HEK293 (cell line): ENCODE data around the gene YWHAQ.

Source experiments
- CTCF ChIA-PET: fragments of 350-600 bp; formaldehyde crosslinking; extraction: SDS; loops from one replicate; lab custom pipeline; 2021; ENCODE audit warnings: antibody characterized with exemption; lab: Yijun Ruan, JAX
- POLR2A ChIA-PET: fragments of 300-600 bp; formaldehyde crosslinking; extraction: SDS; loops from one replicate; lab custom pipeline; 2020; ENCODE audit warnings: antibody characterized with exemption, inconsistent platforms; lab: Yijun Ruan, JAX
- H3K27ac ChIP-seq: fragments of 200-500 bp; sonication (Bioruptor generic); 2 replicates; pipeline ENCODE4 v1.5.1; 2014; ENCODE audit warnings: low read depth, low read length, control low read depth, inconsistent platforms; ENCODE audit errors: extremely low read depth
- H3K36me3 ChIP-seq, 2 experiments: fragments of 200-500 bp in 1 of 2; sonication (Bioruptor generic) in 1 of 2; 1 replicate in 1 of 2; 2 replicates in 1 of 2; pipeline ENCODE4 v1.5.1; 2014 to 2017; ENCODE audit warnings: inconsistent platforms in 2 of 2, low read length in 2 of 2; ENCODE audit not compliant: control insufficient read depth in 2 of 2, insufficient read depth in 1 of 2
- H3K4me1 ChIP-seq: fragments of 200-500 bp; sonication (Bioruptor generic); 2 replicates; pipeline ENCODE4 v1.5.1; 2014; ENCODE audit warnings: mild to moderate bottlenecking, low read length, inconsistent platforms; ENCODE audit not compliant: control insufficient read depth, insufficient read depth
- H3K4me3 ChIP-seq: 2 replicates; pipeline ENCODE4 v1.5.1; 2011; ENCODE audit warnings: low read depth, mild to moderate bottlenecking, control low read depth, low read length, moderate library complexity
- H3K9me3 ChIP-seq: fragments of 200-500 bp; sonication (Bioruptor generic); 2 replicates; pipeline ENCODE4 v1.5.1; 2014; ENCODE audit warnings: low read depth, low read length, inconsistent platforms; ENCODE audit not compliant: control insufficient read depth, insufficient read depth
- BCL6B ChIP-seq: fragments of 450-650 bp; formaldehyde crosslinking; IDR thresholded peaks from 2 replicates; pipeline ENCODE4 v1.5.1; 2017; ENCODE audit warnings: missing biosample characterization, missing genetic modification characterization
- KLF1 ChIP-seq: fragments of 450-650 bp; formaldehyde crosslinking; IDR thresholded peaks from 2 replicates; pipeline ENCODE4 v1.5.1; 2016; ENCODE audit warnings: missing biosample characterization, missing genetic modification characterization
- MZF1 ChIP-seq: fragments of 450-650 bp; formaldehyde crosslinking; IDR thresholded peaks from 2 replicates; pipeline ENCODE4 v1.5.1; 2017; ENCODE audit warnings: missing biosample characterization, missing genetic modification characterization, borderline replicate concordance
- PRDM6 ChIP-seq: fragments of 450-650 bp; formaldehyde crosslinking; IDR thresholded peaks from 2 replicates; pipeline ENCODE4 v1.5.1; 2017; ENCODE audit warnings: missing biosample characterization, missing genetic modification characterization
- SETDB1 ChIP-seq: IDR thresholded peaks from one replicate; pipeline ENCODE4 v1.6.1; 2017; ENCODE audit warnings: mild to moderate bottlenecking, low read length, moderate library complexity, mixed read lengths; ENCODE audit not compliant: insufficient read length
- SP7 ChIP-seq: fragments of 450-650 bp; formaldehyde crosslinking; IDR thresholded peaks from 2 replicates; pipeline ENCODE4 v1.5.1; 2016; ENCODE audit warnings: missing biosample characterization, missing genetic modification characterization
- WT1 ChIP-seq: fragments of 450-650 bp; formaldehyde crosslinking; IDR thresholded peaks from 2 replicates; pipeline ENCODE4 v1.5.1; 2016; ENCODE audit warnings: missing biosample characterization, missing genetic modification characterization
- ZFP37 ChIP-seq: fragments of 450-650 bp; formaldehyde crosslinking; IDR thresholded peaks from 2 replicates; pipeline ENCODE4 v1.5.1; 2016; ENCODE audit warnings: missing biosample characterization, missing genetic modification characterization
- ZNF121 ChIP-seq: fragments of 450-650 bp; formaldehyde crosslinking; IDR thresholded peaks from 2 replicates; pipeline ENCODE4 v1.5.1; 2016; ENCODE audit warnings: missing biosample characterization, missing genetic modification characterization
- ZNF23 ChIP-seq: fragments of 450-650 bp; formaldehyde crosslinking; IDR thresholded peaks from 2 replicates; pipeline ENCODE4 v1.5.1; 2016; ENCODE audit warnings: missing biosample characterization, missing genetic modification characterization, borderline replicate concordance
- ZNF26 ChIP-seq: fragments of 450-650 bp; formaldehyde crosslinking; IDR thresholded peaks from 2 replicates; pipeline ENCODE4 v1.5.1; 2016; ENCODE audit warnings: missing biosample characterization, missing genetic modification characterization
- ZNF280D ChIP-seq: fragments of 450-650 bp; formaldehyde crosslinking; IDR thresholded peaks from 2 replicates; pipeline ENCODE4 v1.5.1; 2016; ENCODE audit warnings: missing biosample characterization, missing genetic modification characterization
- ZNF302 ChIP-seq: fragments of 450-650 bp; formaldehyde crosslinking; IDR thresholded peaks from 2 replicates; pipeline ENCODE4 v1.5.1; 2016; ENCODE audit warnings: missing biosample characterization, missing genetic modification characterization, low read depth
- ZNF324 ChIP-seq: fragments of 450-650 bp; formaldehyde crosslinking; IDR thresholded peaks from 2 replicates; pipeline ENCODE4 v1.5.1; 2016; ENCODE audit warnings: missing biosample characterization, missing genetic modification characterization
- ZNF404 ChIP-seq: fragments of 450-650 bp; formaldehyde crosslinking; IDR thresholded peaks from 2 replicates; pipeline ENCODE4 v1.5.1; 2017; ENCODE audit warnings: missing biosample characterization, missing genetic modification characterization
- ZNF426 ChIP-seq: fragments of 450-650 bp; formaldehyde crosslinking; IDR thresholded peaks from 2 replicates; pipeline ENCODE4 v1.5.1; 2017; ENCODE audit warnings: missing biosample characterization, missing genetic modification characterization, mild to moderate bottlenecking, inconsistent platforms, moderate library complexity
- ZNF518A ChIP-seq: fragments of 450-650 bp; formaldehyde crosslinking; conservative IDR thresholded peaks from 2 replicates; pipeline ENCODE4 v1.5.1; 2016; ENCODE audit warnings: low read depth, missing biosample characterization, missing genetic modification characterization
- ZNF785 ChIP-seq: fragments of 450-650 bp; formaldehyde crosslinking; IDR thresholded peaks from 2 replicates; pipeline ENCODE4 v1.5.1; 2016; ENCODE audit warnings: missing biosample characterization, missing genetic modification characterization
- ZNF830 ChIP-seq: fragments of 450-650 bp; IDR thresholded peaks from 2 replicates; pipeline ENCODE4 v1.5.0; 2018; ENCODE audit warnings: missing biosample characterization, missing genetic modification characterization, low read depth, mild to moderate bottlenecking, moderate library complexity
- ZNF837 ChIP-seq: fragments of 450-650 bp; formaldehyde crosslinking; IDR thresholded peaks from 2 replicates; pipeline ENCODE4 v1.5.1; 2016; ENCODE audit warnings: missing biosample characterization, missing genetic modification characterization
- ZSCAN30 ChIP-seq: fragments of 450-650 bp; IDR thresholded peaks from 2 replicates; pipeline ENCODE4 v1.5.1; 2018; ENCODE audit warnings: missing biosample characterization, mild to moderate bottlenecking, missing genetic modification characterization, moderate library complexity

Gene YWHAQ

GRCh38 chr2:9592699-9593098 is 38.1 kb downstream of the YWHAQ start (continued):
- TF ChIP-seq ZNF23 (tag by site-specific recombination) = no peak
- TF ChIP-seq ZNF426 (tag by site-specific recombination) = no peak
- TF ChIP-seq ZNF837 (tag by site-specific recombination) = no peak
- no peak for TF ChIP-seq ZNF324
- TF ChIP-seq ZNF280D (tag by site-specific recombination) = no peak
- no peak for TF ChIP-seq KLF1 (tag by site-specific recombination)

- Histone ChIP-seq H3K4me3 (no peak overlapping the region), H3K36me3 (peaks cover 30 to 58% of the 10 kb centered on the region in 2 experiments), H3K27ac (no peak overlapping the region)
- POLR2A ChIA-PET = no interaction called here
- TF ChIP-seq PRDM6 (tag by site-specific recombination) (0 out of 2 replicates have a peak, but pooled peaks have one; percentile 25), MZF1 (no peak), BCL6B (no peak), SETDB1 (no peak), ZFP37 (no peak), ZNF121 (tag by site-specific recombination) (no peak), ZNF302 (tag by site-specific recombination) (no peak), SP7 (tag by site-specific recombination) (0 out of 2 replicates have a peak, but pooled peaks have one; percentile 32), WT1 (tag by site-specific recombination) (no peak), ZNF404 (tag by site-specific recombination) (no peak)
- TF ChIP-seq, all 188 proteins: peak for 2
- H3K9me3 ChIP-seq = no peaks in the 10 kb centered on the region
- CTCF ChIA-PET = no interaction called here
- no peaks in the 10 kb centered on the region; the same call in 1 of the 2 replicates for H3K4me1 ChIP-seq
Measured at GRCh38 chr2:9590641-9591040, 40.2 kb downstream of the YWHAQ start.

- no peaks in the 10 kb centered on the region for H3K9me3 ChIP-seq
- H3K4me1 ChIP-seq = no peaks in the 10 kb centered on the region
- H3K36me3 ChIP-seq = peaks cover 49 to 70% of the 10 kb centered on the region in 2 experiments
- CTCF ChIA-PET = interaction anchor here (1.2 kb wide), 1 partner anchor 9 kb away, joined by 3 read pairs; no protein-coding TSS in a partner anchor
- no peak overlapping the region for H3K4me3 ChIP-seq
- no peak overlapping the region for H3K27ac ChIP-seq
- POLR2A ChIA-PET = interaction anchor here (1.1 kb wide), 1 partner anchor 45 kb away, joined by 4 read pairs; the partner anchor contains the start of gene YWHAQ
- TF ChIP-seq ZNF785 (tag by site-specific recombination) (no peak), ZNF518A (tag by site-specific recombination) (no peak), ZNF26 (tag by site-specific recombination) (no peak), ZNF830 (tag by site-specific recombination) (no peak), WT1 (tag by site-specific recombination) (no peak), ZSCAN30 (no peak)
Measured at GRCh38 chr2:9586465-9586864, 44.3 kb downstream of the YWHAQ start.
